ENCODE measurements around the gene CAMK2A.

CAMK2A gene

DNA sequence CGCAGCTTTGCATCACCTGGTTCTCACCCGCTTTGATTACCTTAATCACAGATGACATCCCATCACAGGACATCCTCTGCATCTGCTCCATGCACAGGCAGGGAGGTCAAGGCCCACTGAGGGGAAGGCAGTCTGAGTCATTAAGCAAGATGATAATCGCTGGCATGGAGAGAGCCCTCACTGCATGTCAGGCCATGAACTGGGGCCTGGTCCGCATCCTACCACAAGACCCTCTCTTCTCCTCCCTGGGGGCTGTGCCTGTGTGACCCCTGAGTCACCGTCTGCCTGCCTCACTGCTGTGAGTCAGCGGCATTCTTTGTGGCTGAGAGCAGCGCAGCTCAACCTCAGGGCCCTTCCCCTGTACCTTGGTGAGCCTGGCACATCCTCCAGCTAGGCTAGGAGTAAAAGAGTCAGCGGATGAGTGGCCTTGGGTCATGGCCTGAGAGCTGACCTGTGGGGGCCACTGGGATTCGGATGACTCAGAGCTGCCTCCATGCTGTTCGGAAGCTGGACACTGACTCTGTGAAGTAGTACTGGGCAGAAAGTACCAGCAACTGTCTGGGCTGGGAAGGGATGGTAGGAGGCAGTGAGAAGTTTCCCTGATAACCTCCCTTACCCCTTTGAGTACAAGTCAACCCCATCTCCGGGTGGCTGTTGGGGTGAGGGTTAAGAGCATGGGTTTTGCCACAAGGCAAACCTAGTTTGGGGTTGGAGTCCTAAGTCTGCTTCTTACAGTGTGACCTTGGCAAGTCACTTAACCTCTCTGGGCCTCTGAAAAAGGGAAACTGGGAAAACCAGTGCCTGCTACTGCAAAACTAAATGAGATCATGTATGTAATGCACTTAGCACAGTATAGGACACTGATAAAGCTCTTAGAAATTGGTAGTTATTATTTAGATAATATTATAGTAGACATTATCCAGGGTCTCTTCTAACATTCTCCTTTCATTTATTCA lies 27.8 kb upstream of the CAMK2A start (continued):
- TF ChIP-seq, protein P1, sequence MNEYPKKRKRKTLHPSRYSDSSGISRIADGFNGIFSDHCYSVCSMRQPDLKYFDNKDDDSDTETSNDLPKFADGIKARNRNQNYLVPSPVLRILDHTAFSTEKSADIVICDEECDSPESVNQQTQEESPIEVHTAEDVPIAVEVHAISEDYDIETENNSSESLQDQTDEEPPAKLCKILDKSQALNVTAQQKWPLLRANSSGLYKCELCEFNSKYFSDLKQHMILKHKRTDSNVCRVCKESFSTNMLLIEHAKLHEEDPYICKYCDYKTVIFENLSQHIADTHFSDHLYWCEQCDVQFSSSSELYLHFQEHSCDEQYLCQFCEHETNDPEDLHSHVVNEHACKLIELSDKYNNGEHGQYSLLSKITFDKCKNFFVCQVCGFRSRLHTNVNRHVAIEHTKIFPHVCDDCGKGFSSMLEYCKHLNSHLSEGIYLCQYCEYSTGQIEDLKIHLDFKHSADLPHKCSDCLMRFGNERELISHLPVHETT (tag by site-specific recombination; IDR thresholded peaks at IDR 0.05) = peak; percentile 76; the same call in 1 of the 2 replicates
- TF ChIP-seq BCL11A (tag by site-specific recombination; IDR thresholded peaks at IDR 0.05; ENCODE audit: low read depth) (peak; percentile 48; the same call in 1 of the 2 replicates), ZNF394 (tag by site-specific recombination; IDR thresholded peaks at IDR 0.05; ENCODE audit: borderline replicate concordance) (peak; percentile 41; the same call in 1 of the 2 replicates), KLF16 (tag by site-specific recombination; IDR thresholded peaks at IDR 0.05) (no peak), GLIS1 (tag by site-specific recombination; IDR thresholded peaks at IDR 0.05) (peak; percentile 33; the same call in 1 of the 2 replicates), ZEB2 (tag by site-specific recombination; IDR thresholded peaks at IDR 0.05) (no peak), ZNF776 (tag by site-specific recombination; IDR thresholded peaks at IDR 0.05; ENCODE audit: borderline replicate concordance) (no peak), MZF1 (tag by site-specific recombination; IDR thresholded peaks at IDR 0.05; ENCODE audit: borderline replicate concordance) (no peak), ZNF600 (tag by site-specific recombination; IDR thresholded peaks at IDR 0.05) (peak; percentile 52; the same call in 1 of the 2 replicates), ZNF76 (tag by site-specific recombination; IDR thresholded peaks at IDR 0.05; ENCODE audit: borderline replicate concordance, low read depth) (no peak), ZNF140 (tag by site-specific recombination; IDR thresholded peaks at IDR 0.05) (no peak), ZNF311 (tag by site-specific recombination; IDR thresholded peaks at IDR 0.05; ENCODE audit: borderline replicate concordance) (no peak), ZNF768 (tag by site-specific recombination; IDR thresholded peaks at IDR 0.05) (peak; percentile 51; the same call in 1 of the 2 replicates), ZNF670 (tag by site-specific recombination; IDR thresholded peaks at IDR 0.05; ENCODE audit: low read depth) (no peak)
- TF ChIP-seq, protein P2, sequence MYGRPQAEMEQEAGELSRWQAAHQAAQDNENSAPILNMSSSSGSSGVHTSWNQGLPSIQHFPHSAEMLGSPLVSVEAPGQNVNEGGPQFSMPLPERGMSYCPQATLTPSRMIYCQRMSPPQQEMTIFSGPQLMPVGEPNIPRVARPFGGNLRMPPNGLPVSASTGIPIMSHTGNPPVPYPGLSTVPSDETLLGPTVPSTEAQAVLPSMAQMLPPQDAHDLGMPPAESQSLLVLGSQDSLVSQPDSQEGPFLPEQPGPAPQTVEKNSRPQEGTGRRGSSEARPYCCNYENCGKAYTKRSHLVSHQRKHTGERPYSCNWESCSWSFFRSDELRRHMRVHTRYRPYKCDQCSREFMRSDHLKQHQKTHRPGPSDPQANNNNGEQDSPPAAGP (tag by site-specific recombination; IDR thresholded peaks at IDR 0.05) = peak; percentile 89
- TF ChIP-seq, protein P3, sequence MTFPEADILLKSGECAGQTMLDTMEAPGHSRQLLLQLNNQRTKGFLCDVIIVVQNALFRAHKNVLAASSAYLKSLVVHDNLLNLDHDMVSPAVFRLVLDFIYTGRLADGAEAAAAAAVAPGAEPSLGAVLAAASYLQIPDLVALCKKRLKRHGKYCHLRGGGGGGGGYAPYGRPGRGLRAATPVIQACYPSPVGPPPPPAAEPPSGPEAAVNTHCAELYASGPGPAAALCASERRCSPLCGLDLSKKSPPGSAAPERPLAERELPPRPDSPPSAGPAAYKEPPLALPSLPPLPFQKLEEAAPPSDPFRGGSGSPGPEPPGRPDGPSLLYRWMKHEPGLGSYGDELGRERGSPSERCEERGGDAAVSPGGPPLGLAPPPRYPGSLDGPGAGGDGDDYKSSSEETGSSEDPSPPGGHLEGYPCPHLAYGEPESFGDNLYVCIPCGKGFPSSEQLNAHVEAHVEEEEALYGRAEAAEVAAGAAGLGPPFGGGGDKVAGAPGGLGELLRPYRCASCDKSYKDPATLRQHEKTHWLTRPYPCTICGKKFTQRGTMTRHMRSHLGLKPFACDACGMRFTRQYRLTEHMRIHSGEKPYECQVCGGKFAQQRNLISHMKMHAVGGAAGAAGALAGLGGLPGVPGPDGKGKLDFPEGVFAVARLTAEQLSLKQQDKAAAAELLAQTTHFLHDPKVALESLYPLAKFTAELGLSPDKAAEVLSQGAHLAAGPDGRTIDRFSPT (tag by site-specific recombination; IDR thresholded peaks at IDR 0.05) = peak; percentile 86
- TF ChIP-seq, protein P4, sequence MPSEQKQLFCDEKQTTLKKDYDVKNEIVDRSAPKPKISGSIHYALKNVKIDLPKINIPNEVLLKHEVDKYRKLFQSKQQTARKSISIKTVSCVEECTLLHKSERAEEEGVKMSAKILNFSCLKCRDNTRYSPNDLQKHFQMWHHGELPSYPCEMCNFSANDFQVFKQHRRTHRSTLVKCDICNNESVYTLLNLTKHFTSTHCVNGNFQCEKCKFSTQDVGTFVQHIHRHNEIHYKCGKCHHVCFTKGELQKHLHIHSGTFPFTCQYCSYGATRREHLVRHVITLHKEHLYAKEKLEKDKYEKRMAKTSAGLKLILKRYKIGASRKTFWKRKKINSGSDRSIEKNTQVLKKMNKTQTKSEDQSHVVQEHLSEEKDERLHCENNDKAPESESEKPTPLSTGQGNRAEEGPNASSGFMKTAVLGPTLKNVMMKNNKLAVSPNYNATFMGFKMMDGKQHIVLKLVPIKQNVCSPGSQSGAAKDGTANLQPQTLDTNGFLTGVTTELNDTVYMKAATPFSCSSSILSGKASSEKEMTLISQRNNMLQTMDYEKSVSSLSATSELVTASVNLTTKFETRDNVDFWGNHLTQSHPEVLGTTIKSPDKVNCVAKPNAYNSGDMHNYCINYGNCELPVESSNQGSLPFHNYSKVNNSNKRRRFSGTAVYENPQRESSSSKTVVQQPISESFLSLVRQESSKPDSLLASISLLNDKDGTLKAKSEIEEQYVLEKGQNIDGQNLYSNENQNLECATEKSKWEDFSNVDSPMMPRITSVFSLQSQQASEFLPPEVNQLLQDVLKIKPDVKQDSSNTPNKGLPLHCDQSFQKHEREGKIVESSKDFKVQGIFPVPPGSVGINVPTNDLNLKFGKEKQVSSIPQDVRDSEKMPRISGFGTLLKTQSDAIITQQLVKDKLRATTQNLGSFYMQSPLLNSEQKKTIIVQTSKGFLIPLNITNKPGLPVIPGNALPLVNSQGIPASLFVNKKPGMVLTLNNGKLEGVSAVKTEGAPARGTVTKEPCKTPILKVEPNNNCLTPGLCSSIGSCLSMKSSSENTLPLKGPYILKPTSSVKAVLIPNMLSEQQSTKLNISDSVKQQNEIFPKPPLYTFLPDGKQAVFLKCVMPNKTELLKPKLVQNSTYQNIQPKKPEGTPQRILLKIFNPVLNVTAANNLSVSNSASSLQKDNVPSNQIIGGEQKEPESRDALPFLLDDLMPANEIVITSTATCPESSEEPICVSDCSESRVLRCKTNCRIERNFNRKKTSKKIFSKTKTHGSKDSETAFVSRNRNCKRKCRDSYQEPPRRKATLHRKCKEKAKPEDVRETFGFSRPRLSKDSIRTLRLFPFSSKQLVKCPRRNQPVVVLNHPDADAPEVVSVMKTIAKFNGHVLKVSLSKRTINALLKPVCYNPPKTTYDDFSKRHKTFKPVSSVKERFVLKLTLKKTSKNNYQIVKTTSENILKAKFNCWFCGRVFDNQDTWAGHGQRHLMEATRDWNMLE (tag by site-specific recombination; conservative IDR thresholded peaks at IDR 0.05; ENCODE audit: low read depth) = no peak
- TF ChIP-seq, protein P5, sequence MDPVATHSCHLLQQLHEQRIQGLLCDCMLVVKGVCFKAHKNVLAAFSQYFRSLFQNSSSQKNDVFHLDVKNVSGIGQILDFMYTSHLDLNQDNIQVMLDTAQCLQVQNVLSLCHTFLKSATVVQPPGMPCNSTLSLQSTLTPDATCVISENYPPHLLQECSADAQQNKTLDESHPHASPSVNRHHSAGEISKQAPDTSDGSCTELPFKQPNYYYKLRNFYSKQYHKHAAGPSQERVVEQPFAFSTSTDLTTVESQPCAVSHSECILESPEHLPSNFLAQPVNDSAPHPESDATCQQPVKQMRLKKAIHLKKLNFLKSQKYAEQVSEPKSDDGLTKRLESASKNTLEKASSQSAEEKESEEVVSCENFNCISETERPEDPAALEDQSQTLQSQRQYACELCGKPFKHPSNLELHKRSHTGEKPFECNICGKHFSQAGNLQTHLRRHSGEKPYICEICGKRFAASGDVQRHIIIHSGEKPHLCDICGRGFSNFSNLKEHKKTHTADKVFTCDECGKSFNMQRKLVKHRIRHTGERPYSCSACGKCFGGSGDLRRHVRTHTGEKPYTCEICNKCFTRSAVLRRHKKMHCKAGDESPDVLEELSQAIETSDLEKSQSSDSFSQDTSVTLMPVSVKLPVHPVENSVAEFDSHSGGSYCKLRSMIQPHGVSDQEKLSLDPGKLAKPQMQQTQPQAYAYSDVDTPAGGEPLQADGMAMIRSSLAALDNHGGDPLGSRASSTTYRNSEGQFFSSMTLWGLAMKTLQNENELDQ (tag by site-specific recombination; IDR thresholded peaks at IDR 0.05; ENCODE audit: low read depth) = no peak
- TF ChIP-seq, protein P6, sequence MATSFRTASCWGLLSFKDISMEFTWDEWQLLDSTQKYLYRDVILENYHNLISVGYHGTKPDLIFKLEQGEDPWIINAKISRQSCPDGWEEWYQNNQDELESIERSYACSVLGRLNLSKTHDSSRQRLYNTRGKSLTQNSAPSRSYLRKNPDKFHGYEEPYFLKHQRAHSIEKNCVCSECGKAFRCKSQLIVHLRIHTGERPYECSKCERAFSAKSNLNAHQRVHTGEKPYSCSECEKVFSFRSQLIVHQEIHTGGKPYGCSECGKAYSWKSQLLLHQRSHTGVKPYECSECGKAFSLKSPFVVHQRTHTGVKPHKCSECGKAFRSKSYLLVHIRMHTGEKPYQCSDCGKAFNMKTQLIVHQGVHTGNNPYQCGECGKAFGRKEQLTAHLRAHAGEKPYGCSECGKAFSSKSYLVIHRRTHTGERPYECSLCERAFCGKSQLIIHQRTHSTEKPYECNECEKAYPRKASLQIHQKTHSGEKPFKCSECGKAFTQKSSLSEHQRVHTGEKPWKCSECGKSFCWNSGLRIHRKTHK (tag by site-specific recombination; IDR thresholded peaks at IDR 0.05) = no peak

Data from HEK293 (cell line).